Loucy (cell line): ENCODE measurements around the gene NCMAP.

Experiments used
- H2AFZ ChIP-seq: fragments of 200-600 bp; sonication (generic); 2 replicates; pipeline ENCODE4 v1.6.0; 2016; ENCODE audit warnings: antibody characterized with exemption, mild to moderate bottlenecking, low read length, moderate library complexity
- H3F3A ChIP-seq: fragments of 200-600 bp; 2 replicates; pipeline ENCODE4 v1.6.0; 2016; ENCODE audit warnings: antibody characterized with exemption, low read depth, mild to moderate bottlenecking
- H3K27me3 ChIP-seq: fragments of 200-600 bp; sonication (generic); 2 replicates; pipeline ENCODE4 v1.6.1; 2014; ENCODE audit warnings: low read length, mild to moderate bottlenecking; ENCODE audit not compliant: insufficient read depth, poor library complexity, severe bottlenecking
- H3K36me3 ChIP-seq: fragments of 200-600 bp; sonication (generic); 2 replicates; pipeline ENCODE4 v1.6.1; 2016; ENCODE audit warnings: low read length; ENCODE audit not compliant: insufficient read depth
- H3K4me1 ChIP-seq: fragments of 200-600 bp; sonication (generic); 2 replicates; pipeline ENCODE4 v1.5.1; 2014; ENCODE audit warnings: low read length, mild to moderate bottlenecking; ENCODE audit not compliant: insufficient read depth, poor library complexity, severe bottlenecking
- H3K4me2 ChIP-seq: fragments of 200-600 bp; sonication (generic); 2 replicates; pipeline ENCODE4 v1.6.0; 2014; ENCODE audit warnings: antibody characterized with exemption, low read length, low read depth, mild to moderate bottlenecking; ENCODE audit not compliant: poor library complexity, severe bottlenecking
- H3K4me3 ChIP-seq: fragments of 200-600 bp; sonication (generic); 2 replicates; pipeline ENCODE4 v1.5.1; 2014; ENCODE audit warnings: low read length, mild to moderate bottlenecking, mixed read lengths; ENCODE audit not compliant: poor library complexity, severe bottlenecking
- H3K79me2 ChIP-seq: fragments of 200-600 bp; sonication (generic); 2 replicates; pipeline ENCODE4 v1.6.1; 2014; ENCODE audit warnings: low read length; ENCODE audit not compliant: insufficient read depth
- H3K9ac ChIP-seq: fragments of 200-600 bp; sonication (generic); 2 replicates; pipeline ENCODE4 v1.6.0; 2014; ENCODE audit warnings: mild to moderate bottlenecking, low read depth, low read length, moderate library complexity; ENCODE audit not compliant: poor library complexity, severe bottlenecking
- H3K9me2 ChIP-seq: fragments of 200-600 bp; sonication (generic); replicated peaks from 2 replicates; pipeline ENCODE4 v1.6.1; 2016; ENCODE audit warnings: low read depth, low read length, mixed read lengths
- H3K9me3 ChIP-seq: fragments of 200-600 bp; sonication (generic); 2 replicates; pipeline ENCODE4 v1.6.1; 2014; ENCODE audit warnings: mild to moderate bottlenecking, antibody characterized with exemption, low read length, low read depth; ENCODE audit not compliant: insufficient read depth
- H4K20me1 ChIP-seq: fragments of 200-600 bp; sonication (generic); 2 replicates; pipeline ENCODE4 v1.6.0; 2014; ENCODE audit warnings: antibody characterized with exemption, low read length, mild to moderate bottlenecking; ENCODE audit not compliant: insufficient read depth, poor library complexity, severe bottlenecking
- EZH2phosphoT487 ChIP-seq: fragments of 200-600 bp; IDR thresholded peaks from 2 replicates; pipeline ENCODE4 v1.6.1; 2018; ENCODE audit warnings: antibody characterized with exemption, mild to moderate bottlenecking, moderate library complexity, borderline replicate concordance
- TF ChIP-seq, protein P1 (sequence below): fragments of 200-600 bp; sonication (generic); conservative IDR thresholded peaks from 2 replicates; pipeline ENCODE4 v1.5.1; 2014; ENCODE audit warnings: mild to moderate bottlenecking, antibody characterized with exemption, low read length

Gene NCMAP

DNA sequence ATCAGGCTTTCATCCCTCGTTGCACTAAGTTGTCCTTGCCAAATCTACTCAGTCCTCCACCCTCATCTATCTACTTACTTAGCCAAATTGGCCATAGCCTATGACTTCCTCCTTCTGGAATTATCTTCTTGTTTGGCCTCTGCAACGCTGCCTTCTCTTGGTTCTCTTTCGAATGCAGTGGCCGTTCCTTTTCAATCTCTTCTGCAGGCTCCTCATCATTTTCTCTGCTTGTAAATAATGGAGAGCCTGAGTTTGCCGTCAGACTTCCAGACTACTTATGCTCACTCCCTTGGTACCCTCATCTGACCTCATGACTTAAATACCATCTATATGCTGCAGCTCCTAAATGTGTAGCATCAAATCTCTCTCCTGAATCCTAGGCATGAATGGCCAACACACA is 64.8 kb downstream of the NCMAP start:
- no peaks in the 10 kb centered on the region for H3F3A ChIP-seq
- no peak overlapping the region for H2AFZ ChIP-seq

DNA sequence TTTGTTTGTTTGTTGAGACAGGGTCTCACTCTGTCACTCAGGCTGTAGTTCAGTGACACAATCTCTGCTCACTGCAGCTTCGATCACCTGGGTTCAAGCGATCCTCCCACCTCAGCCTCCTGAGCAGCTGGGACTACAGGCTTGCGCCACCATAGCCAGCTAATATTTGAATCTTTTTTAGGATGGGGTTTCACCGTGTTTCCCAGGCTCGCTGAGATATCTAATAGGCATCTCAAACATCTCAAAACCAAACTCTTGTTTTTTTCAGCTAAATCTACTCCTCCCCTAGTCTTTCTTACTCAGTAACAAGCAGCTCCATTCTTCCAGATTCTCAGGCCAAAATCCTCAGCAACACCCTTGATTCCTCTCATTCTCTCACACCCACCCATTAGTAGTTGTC is 65.2 kb downstream of the NCMAP start:
- no peaks in the 10 kb centered on the region for H3K4me1 ChIP-seq
- H3K79me2 ChIP-seq = no peaks in the 10 kb centered on the region
- H3K9me2 ChIP-seq = no peaks in the 10 kb centered on the region
- no peak overlapping the region for H3K9ac ChIP-seq
- no peaks in the 10 kb centered on the region for H3K9me3 ChIP-seq
- peaks cover 6% of the 10 kb centered on the region for H3K27me3 ChIP-seq
- H3K4me2 ChIP-seq = no peak overlapping the region
- no peak for TF ChIP-seq EZH2phosphoT487
- TF ChIP-seq, protein P1, sequence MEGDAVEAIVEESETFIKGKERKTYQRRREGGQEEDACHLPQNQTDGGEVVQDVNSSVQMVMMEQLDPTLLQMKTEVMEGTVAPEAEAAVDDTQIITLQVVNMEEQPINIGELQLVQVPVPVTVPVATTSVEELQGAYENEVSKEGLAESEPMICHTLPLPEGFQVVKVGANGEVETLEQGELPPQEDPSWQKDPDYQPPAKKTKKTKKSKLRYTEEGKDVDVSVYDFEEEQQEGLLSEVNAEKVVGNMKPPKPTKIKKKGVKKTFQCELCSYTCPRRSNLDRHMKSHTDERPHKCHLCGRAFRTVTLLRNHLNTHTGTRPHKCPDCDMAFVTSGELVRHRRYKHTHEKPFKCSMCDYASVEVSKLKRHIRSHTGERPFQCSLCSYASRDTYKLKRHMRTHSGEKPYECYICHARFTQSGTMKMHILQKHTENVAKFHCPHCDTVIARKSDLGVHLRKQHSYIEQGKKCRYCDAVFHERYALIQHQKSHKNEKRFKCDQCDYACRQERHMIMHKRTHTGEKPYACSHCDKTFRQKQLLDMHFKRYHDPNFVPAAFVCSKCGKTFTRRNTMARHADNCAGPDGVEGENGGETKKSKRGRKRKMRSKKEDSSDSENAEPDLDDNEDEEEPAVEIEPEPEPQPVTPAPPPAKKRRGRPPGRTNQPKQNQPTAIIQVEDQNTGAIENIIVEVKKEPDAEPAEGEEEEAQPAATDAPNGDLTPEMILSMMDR = no peak
- no peak overlapping the region for H2AFZ ChIP-seq
- H3F3A ChIP-seq = no peaks in the 10 kb centered on the region
- no peak overlapping the region for H3K4me3 ChIP-seq
- no peaks in the 10 kb centered on the region for H3K36me3 ChIP-seq
- no peaks in the 10 kb centered on the region for H4K20me1 ChIP-seq

More for the DNA sequence above, 64.8 kb downstream of the NCMAP start:
- no peaks in the 10 kb centered on the region for H3K9me2 ChIP-seq
- TF ChIP-seq, protein P1 = no peak
- H3K9ac ChIP-seq = no peak overlapping the region
- H3K4me1 ChIP-seq = no peaks in the 10 kb centered on the region
- H3K79me2 ChIP-seq = no peaks in the 10 kb centered on the region
- no peaks in the 10 kb centered on the region for H4K20me1 ChIP-seq
- peaks cover 6% of the 10 kb centered on the region for H3K27me3 ChIP-seq
- no peaks in the 10 kb centered on the region for H3K36me3 ChIP-seq
- H3K4me3 ChIP-seq = no peak overlapping the region
- no peaks in the 10 kb centered on the region for H3K9me3 ChIP-seq
- no peak overlapping the region for H3K4me2 ChIP-seq

DNA sequence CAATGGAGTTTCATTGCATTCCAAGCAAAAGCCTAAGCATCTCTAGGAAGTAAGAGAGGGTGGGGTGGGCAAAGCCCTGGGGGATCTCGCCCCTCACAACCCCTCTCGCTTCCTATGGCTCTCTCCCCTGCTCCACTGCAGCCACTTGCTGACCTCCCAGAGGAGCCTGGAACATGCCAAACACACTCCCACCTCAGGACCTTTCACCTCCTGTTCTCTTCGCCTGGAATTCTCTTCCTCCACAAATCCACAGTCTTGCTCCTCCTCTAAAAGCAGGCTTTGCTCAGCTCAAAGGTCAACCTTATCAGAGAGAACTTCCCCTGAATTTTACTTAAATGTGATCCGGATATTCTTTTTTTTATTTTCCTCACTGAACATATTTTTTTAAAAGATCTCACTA is 66.3 kb downstream of the NCMAP start:
- no peak overlapping the region for H3K4me3 ChIP-seq
- H3K4me2 ChIP-seq = no peak overlapping the region
- H3K9me3 ChIP-seq = no peaks in the 10 kb centered on the region
- H3F3A ChIP-seq = no peaks in the 10 kb centered on the region
- H3K4me1 ChIP-seq = no peaks in the 10 kb centered on the region
- TF ChIP-seq EZH2phosphoT487 = no peak
- TF ChIP-seq, protein P1 = no peak
- H2AFZ ChIP-seq = no peak overlapping the region
- H3K9ac ChIP-seq = no peak overlapping the region
- no peaks in the 10 kb centered on the region for H3K36me3 ChIP-seq
- H3K79me2 ChIP-seq = no peaks in the 10 kb centered on the region
- no peaks in the 10 kb centered on the region for H3K9me2 ChIP-seq
- H3K27me3 ChIP-seq = peaks cover 5% of the 10 kb centered on the region
- H4K20me1 ChIP-seq = no peaks in the 10 kb centered on the region
